ENCODE data around the gene TPM4.
"Not testable (repeated sequence)": the region's sequence is repeated elsewhere in the genome, so short reads cannot be mapped to it uniquely, and the experiment has no call there.

TPM4 gene

DNA sequence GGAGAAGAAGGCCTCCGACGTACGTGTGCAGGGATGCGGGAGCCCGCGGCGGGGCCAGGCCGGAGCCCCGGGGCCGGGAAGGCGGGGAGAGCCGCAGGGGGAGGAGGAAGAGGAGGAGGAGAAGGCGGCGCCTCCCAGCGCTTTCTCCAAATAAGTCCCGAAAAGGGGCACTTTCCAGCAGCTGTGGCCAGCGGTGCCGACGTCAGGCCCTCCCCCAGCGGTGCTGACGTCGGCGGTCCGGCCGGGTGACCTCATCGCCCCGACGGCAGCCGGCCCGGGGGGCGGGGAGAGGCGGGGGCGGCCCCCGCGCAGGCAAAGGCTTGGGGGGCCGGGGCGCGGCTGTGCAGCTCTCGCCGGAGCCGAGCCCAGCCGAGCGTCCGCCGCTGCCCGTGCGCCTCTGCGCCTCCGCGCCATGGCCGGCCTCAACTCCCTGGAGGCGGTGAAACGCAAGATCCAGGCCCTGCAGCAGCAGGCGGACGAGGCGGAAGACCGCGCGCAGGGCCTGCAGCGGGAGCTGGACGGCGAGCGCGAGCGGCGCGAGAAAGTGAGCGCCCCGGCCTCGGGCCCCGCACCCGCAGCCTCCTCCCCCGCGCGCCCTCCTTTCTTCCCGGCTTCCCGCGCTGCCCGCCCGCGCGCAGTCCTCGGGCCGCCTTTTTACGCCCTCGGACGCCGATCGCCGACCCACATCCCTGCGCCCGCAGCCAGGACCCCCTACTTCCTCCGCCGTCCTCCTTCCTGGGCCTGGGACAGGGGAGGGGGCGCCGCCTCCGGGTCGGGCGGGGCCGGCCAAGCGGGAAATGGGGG, at the start of gene TPM4:
Gene TPM4, plus strand, starts transcription at position 342 of the 804 bp plus-strand sequence. Its CDS starts 71 bp downstream, at position 413.
- DNase-seq: peak; percentile 98

DNA sequence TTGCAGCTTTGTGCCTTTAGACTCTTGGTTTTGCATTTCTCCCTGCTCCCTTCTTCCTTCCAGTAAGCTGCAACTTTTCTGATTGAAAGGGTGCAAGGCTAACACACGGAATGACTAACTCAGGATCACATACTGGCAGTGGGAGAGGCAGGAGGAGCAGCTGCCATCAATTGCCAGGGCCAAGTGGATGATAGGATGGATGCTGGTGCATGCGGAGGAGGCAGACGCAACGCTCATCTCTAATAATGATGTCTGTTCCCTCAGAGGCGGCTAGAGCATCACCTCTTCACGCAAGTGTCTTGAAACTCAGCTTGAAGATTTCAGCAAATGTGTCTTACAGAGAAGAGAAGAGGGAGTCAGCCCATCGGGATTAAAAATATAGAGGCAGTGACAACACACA, 49.5 kb upstream of the TPM4 start:
- DNase-seq: no peak

DNA sequence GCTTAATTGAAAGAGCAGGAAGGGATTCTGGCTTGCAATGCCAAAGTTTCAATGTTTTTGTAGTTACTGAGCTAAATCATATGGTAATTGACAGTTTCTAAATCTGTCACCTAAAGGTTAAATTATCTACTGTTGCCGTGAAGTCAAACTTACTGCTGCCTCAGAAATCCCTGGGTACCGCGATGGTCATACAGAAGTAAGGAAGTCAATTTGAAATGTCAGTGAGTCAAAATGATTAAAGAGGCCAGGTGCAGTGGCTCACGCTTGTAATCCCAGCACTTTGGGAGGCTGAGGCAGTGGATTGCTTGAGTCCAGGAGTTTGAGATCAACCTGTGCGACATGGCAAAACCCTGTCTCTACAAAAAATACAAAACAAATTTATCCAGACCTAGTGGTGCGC, 48.8 kb upstream of the TPM4 start:
- DNase-seq: no peak

DNA sequence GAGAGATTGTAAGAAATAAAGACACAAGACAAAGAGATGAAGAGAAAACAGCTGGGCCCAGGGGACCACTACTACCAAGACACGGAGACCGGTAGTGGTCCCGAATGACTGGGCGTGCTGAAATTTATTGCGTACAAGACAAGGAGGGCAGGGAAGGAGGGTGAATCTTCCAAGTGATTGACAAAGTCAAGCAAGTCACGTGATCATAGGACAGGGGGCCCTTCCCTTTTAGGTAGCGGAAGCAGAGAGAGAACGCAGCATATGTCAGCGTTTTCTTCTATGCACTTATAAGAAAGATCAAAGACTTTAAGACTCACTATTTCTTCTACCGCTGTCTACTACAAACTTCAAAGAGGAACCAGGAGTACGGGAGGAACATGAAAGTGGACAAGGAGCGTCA, 46.1 kb upstream of the TPM4 start:
- not testable (repeated sequence) for DNase-seq

DNA sequence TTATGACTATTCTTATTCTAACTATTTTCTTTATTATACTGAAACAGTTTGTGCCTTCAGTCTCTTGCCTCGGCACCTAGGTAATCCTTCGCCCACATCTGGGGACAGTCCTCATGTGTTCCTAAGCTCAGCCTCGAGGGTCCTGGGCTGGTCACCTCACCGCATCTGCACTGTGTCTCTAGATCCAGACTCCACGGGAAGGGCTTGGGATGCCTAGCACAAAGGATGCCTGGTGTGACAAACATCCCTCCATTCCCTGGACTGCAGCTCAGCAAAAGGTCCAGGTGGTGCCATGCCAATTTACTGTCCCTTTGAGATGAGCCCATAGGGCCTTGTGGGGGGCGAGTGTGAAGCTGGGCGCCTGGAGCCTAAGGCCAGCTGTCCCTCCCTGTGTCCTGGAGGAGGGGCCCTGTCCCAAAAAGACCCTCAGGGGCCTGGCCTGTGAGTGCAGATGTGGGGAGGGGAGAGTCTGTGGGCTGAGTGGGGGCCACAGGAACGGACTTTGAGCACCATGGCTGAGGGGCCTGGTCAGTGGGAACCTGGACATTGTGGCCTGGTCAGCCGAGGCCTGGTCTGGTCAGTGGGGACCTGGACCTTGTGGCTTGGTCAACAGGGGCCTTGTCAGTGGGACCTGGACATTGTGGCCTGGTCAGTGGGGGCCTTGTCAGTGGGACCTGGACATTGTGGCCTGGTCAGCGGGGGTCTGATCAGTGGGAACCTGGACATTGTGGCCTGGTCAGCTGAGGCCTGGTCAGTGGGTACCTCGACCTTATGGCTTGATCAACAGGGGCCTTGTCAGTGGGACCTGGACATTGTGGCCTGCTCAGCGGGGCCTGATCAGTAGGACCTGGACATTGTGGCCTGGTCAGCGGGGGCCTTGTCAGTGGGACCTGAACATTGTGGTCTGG, 45.1 kb upstream of the TPM4 start:
- DNase-seq: no peak

DNA sequence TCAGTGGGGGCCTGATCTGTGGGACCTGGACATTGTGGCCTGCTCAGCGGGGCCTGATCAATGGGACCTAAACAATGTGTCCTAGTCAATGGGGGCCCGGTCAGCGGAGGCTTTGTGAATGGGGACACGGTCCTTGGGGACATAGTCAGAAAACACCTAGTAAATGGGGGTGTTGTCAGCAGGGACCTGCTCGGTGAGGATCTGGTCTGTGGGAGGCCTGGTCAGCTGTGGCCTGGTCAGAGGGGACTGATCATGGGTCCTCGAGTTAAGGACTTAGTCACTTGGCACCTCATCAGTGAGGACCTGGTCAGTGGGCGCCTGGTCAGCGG, 44.5 kb upstream of the TPM4 start:
- no peak for DNase-seq

DNA sequence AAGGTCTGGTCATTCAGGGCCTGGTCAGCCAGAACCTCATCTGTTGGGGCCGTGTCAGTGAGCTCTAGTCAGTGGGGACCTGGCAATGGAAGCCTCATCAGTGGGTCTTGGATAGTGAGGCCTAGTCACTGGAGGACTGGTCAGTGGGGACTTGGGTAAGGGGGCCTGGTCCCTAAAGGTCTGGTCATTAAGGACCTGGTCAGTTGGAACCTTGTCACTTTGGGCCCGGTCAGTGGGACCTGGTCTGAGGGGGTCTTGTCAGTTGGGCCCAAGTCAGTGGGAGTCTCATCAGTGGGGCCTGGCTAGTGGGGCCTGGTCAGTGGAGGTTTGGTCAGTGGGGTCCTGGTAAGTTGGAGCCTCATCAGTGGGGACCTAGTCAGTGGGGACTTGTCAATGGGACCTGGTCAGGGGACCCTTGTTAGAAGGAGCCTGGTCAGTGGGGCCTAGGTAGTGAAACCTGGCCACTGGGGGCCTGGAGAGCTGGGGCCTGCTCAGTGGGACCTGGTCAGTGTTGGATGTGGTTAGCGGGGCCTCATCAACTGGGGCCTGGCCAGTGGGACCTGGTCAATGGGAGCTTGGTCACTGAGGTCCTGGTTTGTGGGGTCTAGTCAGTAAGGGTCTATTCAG, 43.7 kb upstream of the TPM4 start:
- DNase-seq: no peak

DNA sequence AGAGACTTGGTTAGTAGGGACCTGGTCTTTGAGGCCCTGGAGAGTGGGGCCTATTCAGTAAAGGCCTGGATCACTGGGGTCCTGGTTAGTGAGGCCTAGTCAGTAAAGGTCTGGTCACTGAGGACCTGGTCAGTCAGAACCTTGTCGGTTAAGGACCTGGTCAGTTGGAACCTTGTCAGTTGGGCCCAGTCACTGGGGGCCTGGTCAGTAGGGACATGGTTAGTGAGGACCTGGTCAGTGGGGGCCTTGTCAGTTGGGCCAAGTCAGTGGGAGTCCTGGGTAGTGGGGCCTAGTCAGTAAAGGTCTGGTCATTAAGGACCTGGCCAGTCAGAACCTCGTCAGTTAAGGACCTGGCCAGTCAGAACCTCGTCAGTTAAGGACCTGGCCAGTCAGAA, 43.2 kb upstream of the TPM4 start:
- no peak for DNase-seq

DNA sequence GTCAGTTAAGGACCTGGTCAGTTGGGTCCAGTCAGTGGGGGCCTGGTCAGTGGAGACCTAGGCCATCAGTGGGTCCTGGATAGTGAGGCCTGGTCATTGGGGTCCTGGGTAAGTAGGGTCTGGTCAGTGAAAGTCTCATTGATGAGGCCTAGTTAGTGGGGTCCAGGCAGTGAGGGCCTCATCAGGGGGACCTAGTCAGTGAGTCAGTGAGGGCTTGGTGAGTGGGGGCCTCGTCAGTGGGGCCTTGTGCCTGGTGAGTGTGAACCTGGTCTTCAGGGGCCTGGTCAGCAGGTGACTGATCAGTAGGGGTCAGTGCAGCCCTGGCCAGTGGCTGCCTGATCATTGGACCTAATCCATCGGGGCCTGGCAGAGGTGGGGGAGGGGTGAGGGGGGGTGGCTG, 42.6 kb upstream of the TPM4 start:
- no peak for DNase-seq

DNA sequence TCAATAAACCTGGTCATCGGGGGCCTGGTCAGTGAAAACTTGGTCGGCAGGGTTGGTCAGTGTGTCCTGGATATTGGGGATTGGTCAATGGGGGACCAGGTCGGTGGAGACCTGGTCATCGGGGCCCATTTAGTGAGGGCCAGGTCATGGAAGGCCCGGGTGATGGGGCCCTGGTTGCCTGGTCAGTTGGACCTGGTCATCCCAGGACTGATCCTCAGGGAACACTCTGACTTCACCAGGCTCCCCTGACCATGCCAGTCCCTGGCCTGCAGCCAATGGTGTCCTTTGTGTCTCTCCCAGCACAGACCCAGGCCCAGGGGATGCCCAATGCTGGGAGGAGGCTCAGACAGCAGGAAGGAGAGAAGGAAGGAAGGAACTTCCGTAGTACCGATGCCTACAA, 42.1 kb upstream of the TPM4 start:
- DNase-seq: no peak

DNA sequence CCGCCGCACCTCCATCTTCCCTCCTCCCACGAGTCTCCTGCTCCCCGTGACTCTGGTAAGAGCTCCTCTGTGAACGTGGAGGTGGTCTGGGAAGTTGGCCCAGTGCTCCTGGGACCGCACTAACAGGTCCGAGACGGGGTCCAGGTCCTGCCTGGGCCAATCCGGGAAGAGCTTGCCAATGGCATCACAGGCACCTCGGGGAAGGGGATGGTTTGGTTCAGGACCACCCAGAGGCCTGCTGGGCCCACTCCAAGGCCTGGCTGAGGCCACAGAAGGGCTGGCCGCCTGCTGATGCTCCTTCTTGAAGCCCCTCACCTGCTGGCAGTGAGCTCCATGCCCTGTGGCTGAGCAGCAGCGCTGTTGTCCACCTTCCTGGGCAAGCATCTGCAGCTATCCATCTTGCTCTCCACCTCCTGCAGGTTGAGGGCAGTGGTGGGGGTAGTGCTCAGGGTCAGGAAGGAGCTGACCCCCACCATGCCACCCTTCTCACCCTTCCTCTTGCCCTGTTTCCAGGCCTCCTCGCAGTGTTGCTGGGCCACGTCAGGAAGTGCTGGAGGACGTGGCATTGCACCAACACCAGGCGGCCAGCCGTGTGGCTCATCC, 41.2 kb upstream of the TPM4 start:
- no peak for DNase-seq

DNA sequence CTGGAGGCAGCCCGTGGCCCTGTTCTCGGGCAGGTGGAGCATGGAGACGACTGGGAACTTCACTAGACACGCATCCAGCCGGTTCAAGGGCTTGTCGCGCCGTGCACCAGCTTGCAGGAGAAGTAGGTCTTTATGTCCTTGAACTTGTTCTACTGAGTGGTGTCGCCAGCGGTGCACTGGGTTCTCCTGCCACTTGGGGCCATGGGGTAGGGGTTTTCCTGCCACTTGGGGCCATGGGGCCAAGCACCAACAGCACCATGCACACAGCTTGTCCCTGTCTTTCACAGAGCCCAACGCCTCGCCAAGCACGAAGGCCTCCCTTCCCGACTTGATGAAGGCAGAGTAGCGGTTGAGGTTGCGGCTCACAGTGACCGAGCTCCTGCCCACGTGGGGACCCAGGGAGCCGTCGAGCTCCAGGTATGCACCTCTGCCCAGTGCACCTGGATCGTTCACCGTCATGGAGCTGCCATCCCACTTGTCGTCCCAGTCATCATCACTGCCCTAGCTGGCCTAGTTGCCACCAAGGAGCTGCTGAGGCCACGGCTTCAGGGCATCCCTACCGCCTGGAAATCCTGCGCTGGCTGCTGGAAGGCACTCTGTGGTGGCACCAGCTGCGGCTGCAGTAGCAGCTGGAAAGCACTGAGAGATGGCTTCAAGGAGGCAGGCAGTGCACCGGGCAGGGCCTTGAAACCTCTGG, 40.5 kb upstream of the TPM4 start:
- DNase-seq: no peak

DNA sequence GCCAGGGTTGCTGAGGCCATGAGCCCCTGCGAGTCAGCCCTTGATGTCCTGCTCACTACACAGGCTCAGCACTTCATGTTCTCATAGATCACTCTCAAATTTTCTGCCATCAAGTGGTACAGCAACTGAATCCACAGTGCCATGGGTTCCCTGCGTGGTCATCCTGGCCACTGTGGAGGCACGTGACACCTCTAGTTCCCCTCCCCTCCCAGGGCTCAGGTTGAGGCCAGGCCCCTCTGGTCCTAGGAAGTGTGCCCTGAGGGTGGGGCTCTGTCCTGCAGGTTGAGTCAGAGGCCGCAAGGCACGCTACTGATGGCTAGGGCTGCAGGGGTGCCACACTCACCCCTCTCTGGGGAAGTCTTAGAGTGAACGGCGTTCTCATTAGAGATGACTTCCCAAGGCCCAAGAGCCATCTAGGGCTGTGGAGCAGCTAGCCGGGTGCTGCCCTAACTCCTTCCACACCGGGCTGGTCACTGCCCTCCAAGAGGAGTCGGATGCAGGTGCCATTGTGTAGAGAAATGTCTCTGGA, 39.8 kb upstream of the TPM4 start:
- no peak for DNase-seq

DNA sequence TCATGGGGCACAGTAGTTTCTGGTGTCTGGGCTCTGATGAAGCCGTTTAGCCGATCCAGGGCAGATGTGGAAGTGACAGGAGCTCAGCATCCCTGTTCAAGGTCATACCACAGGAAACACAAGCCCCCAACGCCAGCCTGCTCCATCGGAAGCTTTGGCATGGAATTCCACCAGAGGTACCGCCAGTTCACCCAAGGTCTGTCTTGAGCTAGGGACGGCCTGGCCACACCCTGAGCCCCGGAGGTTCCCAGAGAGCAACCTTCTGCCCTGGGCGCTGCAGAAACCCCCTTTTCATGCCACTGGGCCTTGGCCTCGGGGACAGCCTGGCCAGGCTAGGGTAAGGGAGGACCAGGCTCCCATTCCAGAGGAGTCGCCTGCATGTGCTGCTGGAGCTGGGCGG, 39.4 kb upstream of the TPM4 start:
- no peak for DNase-seq

DNA sequence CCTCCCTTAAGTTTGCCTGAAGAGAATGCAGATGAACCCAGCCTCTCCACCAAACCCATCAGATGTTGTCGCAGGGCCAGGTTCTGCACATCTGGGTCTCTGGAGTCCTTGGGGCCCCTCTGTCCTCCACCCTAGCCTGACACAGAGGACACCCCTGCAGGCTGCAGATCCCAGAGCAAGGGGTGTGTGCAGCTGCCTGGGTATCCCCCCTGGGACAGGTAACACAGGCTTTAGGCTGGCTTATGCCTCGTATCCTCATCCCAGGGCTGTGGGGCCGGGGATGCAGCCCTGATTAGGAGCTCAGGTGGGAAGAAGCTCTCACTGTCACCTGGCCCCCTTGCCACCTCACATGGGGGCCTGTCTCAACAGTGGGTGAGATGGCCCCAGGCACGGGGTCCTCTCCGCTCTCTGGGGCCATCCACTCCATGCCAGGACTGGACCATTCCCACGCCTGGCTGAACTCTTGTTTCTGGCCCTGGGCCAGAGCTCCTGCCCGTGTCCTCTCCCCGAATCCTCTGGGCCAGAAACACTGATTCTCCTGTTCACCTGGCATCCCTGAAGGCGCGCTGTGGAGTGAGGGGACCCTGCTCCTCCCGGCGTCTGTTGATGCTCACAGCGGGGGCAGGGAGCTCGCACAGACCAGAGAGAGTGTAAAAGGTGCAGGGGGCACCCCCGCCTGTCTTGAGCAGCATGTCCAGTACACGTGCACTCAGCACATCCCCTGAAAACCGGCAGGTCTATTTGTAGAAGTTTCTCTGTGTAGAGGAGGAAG, 38.7 kb upstream of the TPM4 start:
- DNase-seq: no peak

DNA sequence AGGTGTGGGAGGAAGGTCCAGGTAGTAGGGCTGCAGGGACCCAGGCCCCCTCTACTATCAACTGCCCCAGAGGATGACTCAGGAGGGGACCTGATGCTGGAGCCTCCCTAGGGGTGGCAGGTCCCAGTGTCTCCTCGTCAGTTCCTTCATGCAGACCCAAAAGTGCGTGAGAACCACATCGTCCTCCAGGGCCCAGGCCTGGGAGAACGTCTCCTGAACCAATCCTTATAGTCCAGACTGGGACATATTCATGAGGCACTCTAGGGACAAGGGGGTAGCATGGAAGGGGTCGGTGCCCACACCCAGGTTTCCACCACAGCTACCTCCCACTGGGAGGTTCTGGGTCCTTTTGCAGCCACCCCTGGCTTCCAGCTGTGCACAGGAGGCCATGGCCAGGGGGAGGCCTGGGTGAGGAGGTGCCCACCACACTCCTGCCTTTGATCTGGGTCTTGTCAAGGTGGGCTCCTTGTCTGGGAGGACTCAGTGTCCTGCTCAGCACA, 38.0 kb upstream of the TPM4 start:
- no peak for DNase-seq

DNA sequence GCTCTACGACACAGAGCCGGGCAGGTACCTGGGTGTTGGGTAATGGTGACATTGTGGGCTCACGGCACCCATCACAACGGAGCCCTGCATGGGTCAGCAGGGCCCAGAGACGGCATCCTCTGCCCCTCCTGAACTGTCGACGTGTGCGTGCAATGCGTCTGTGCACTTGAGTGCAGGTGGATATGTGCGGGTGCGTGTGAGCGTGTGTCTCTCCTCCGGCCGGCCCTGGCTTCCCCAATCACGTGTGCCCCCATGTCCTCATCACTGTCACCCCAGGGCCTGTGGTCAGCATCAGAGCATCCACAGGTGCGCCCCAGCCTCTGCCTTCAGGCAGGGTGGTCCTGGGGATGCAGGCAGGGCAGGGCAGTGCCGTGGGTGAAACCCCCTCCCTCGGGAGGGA, 37.2 kb upstream of the TPM4 start:
- no peak for DNase-seq

DNA sequence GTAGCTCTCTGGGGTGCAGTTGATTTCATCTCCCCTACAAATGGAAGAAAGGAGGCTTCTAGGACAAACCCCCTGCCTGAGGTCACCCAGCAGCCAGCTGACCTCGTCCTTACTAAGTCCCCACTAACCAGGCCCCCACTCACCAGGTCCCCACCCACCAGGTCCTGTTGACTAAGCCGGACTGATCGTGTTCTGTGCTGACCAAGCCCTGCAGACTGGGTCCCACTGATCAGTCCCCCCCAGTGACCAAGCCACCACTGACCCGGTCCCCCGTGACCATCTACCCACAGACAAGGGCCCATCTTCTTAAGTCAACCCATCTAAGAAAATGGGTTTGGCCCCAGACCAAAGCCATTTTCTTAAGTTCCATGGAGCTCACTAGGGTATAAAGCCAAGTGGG, 36.8 kb upstream of the TPM4 start:
- no peak for DNase-seq

DNA sequence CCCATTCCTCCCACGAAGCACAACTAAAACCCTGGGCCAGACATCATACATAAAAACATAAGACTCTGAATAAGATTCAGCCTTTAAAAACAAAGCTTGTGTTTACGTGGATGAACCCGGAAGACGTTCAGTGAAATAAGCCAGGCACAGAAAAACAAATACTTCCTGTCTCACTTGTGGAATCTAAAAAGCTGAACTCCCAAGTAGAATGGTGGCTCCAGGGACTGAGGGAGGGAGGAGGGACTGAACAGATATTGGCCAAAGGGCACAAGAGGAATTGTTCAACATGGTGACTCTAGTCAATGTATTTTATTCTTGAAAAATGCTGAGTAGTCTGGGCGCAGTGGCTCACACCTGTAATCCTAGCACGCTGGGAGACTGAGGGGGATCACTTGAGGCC, 35.7 kb upstream of the TPM4 start:
- peak; percentile 23 for DNase-seq

DNA sequence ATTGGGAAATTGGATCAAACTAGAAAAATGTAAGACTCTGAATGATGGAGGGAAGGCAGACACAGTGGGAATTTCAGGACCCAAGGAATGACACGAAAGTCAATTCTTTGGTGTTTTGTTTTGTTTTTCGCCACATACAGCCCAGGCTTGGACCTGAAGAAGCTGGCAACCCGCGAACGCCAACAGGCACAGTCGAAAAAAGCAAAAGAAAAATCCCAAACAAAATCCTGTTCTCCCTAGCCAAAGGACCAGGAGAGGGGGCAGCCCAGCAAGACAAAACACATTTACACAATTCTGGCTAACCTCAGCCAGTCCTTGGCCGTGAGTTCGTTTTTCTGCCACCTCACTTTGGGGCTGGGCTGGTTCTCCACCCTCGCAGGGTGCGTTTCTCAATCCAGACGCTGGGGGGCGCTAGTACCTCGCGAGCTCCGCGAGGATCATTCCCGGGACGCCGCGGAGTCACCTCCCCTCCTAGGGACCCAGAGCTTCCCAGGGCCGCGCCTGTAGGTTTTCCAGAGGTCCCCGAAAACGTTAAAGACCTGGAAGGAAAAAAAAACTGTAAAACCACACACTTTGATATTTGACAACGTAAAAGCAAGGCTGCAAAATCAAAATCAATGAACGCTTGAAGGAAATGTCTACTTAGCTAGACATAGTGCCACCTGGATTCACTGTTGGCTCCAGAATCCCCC, 34.9 kb upstream of the TPM4 start:
- peak; percentile 68 for DNase-seq

DNA sequence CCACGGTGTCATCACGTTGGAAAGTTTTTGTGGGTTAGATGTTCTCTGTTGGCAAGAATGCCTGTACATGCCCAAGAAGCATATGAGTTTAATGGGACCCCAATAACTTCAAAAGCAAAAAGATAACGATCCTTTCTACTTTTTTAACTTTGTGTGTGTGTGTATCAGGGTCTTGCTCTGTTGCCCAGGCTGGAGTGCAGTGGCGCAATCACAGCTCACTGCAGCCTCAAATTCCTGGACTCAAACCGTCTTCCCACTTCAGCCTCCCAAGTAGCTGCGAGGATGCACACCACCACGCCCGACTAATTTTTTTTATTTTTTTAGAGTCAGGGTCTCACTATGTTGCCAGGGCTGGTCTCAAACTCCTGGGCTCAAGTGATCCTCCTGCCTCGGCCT, 34.3 kb upstream of the TPM4 start:
- DNase-seq: no peak

Measured in fibroblast of upper back skin (primary cell).